HG03442 (cell line): ENCODE measurements around the gene NCBP2.

Source experiments
- ATAC-seq: cut with Tn5 transposase; IDR thresholded peaks from one replicate; pipeline ENCODE4 v1.9.1; 2021; ENCODE audit warnings: mild to moderate bottlenecking, moderate library complexity; ENCODE audit not compliant: unreplicated experiment

NCBP2 gene

DNA sequence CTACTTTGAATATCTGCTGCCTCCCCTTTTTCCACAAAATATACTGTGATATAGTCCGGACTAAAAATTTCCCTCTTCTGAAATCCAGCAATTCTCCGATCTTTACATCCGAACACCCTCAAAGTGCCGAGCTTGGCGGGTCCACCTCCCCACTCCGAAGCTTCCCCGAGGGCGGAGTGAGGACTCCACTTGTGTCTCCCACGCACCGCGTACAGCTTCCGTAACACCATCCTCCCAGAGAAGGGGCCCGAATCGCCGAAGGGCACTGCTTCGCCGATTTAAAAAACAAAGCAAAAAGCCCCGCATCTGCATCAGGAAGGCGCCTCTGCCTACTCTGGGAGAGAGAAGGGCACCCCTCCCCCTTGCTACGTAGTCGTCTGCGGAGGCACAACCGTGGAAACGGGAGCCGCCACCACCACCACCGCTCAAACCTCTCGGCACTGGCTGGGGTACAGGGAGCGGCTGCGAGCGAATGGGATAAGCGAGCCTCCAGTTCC is 551 bp downstream of the NCBP2 start:
- peak; percentile 22 for ATAC-seq

DNA sequence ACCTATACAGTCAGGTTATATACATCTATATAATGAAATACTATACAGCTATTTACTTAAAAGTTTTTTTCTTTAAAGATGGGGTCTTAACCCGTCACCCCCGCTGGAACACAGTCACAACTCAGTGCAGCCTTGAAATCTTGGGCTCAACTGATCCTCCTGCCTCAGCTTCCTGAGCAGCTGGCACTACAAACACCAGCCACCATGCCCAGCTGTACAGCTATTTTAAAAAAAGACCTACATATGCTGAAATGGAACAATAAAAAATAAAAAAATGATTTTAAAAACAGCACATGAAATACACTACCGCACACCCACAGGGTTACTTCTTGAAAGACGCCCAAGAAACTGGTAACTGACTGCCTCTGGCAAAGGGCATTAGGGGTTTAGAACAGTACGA is 3.8 kb downstream of the NCBP2 start:
- no peak for ATAC-seq

DNA sequence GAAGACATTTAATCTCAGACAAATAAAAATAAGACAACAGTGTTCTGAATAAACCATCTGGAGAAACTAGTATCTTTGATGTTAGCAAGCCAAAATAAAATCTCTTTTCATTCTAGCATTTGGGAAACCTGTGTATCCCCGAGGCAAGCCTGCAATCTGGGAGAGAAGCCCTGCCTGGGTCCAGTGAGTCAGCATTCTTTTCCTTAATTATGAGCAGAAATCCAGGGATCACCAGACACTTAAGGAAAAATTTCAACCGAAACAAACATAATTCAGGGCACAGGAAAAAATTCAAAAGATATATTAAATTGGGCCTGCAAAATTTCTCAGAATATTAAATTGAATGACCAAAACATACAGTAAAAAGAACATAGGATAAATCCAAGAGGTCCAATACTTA is 4.2 kb downstream of the NCBP2 start:
- ATAC-seq, result no peak

DNA sequence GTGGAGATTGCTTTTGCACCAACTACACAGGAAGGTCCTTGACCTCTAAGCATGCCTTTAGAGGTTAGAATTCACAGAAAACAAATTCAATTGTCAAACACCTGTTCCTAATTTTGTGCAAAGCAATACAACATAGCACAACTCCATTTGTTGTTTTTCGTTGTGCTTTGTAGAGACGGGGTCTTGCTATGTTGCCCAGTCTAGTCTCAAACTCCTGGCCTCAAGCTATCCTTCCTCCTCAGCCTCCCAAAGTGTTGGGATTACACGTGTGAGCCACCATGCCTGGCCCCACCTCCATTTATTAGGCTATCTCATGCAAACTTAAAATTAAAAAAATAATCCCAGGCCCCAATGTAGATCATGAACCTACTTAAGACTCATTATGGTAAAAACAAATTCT is 6.0 kb downstream of the NCBP2 start:
- ATAC-seq, result no peak

DNA sequence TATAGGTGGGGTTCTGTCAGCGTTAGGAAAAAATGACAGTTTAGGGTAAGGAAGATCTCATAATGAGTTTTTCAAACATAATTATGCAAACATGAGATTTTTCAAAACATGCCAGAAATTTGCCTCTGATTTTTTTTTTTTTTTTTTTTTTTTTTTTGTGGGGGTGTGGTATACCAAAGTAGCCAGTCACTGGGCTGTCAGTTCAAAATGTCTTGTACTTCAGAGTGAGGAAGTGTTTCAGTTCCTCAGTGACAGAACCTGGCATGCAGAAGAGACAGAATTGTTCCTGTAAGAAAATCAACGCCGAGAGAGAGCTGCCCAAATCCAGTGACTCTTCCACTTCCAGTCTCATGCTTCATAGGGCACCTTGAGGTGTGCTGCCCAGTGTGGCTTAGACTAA is 9.7 kb downstream of the NCBP2 start:
- ATAC-seq, result no peak

DNA sequence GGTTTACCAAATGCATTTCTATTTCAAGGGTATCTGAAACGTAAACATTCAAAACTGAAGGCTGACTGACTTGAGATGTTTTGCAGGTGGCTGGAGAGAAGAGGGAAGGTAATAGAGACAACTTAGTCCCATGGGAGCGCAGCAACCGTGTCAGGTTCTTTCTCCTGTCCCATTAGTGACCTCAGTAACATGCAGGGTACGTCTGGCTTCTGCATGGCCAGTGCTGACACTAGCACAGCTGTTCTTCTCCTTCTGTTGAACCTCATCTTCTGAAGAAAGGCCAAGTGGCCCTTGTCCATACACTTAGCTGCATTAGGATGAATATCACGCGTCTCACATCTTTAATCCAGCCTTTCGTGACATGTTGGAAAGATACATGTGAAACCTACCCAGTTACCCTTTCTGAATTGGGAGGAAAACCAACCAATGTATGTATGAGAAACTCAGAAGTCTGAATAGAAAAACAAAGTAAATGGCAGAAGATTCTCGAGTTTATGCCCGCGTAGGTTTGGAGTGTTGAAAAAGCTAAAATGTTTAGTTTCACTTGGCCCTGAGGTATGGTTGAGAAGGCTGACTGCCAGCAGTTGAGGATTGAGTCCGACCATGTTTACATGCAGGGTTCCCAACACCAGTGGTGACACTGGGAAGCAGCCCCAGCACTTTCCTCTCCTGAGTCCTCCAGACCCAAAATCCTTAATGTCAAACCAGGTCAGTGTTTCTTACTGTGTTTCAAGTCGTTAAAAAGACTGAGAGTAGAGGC is 10.3 kb downstream of the NCBP2 start:
- no peak for ATAC-seq

DNA sequence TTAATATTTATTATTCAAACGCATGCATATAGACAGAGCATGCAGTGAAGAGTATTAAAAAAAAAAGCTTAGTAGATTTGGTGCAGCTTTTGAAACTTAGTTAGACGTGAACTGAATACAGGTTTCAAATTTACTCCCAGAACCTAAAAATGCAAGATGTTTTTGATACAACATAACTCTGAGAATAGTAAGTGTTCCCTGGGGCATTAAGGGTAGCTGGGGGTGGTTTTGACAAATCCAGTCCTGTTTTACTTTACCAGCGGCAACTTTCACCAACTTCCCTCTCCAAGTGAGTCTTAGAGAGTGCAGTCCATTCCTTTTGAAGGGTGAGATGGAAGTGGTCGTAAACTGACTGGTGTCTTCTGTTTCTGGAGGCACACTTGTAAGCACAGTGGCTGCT is 11.2 kb downstream of the NCBP2 start:
- ATAC-seq, result no peak

DNA sequence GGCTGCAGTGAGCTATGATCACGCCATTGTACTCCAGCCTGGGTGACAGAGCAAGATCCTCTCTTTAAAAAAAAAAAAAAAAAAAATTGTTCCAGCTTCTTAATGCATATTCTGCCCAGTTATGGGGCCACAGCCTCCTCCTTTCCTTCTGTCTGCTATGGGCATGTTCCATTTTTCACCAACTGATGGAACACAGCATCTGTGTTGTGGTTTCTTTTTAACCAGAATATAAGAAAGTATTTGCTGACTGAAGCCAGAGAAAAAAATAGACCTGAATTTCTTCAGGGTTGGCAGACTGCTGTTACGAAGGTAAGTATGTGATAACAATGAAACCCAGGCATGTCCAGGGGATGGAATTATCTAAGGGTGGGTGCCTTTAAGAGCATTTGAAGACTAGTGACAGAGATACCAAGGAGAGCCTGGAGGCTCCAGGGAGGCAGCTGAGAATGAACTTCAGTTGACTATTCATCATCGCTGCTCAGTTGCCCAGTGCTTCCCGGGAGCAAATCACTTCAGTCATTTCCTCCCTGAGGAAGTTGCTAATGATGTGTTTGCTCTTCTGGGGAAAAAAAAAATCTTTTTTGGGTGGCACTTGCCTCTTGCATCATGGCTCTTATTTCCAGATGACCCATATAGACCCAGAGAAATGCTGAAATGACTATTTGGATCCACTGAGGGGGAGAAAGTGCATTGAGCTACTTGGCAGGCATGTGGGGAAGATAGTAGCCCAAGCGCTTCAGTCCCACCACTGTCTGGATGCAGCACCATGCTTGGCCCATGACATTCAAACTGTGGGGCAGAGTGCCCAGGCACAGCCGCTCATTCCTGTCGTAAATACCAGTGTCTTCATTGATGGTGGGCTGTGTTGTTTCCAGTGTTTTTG is 14.5 kb downstream of the NCBP2 start:
- no peak for ATAC-seq

DNA sequence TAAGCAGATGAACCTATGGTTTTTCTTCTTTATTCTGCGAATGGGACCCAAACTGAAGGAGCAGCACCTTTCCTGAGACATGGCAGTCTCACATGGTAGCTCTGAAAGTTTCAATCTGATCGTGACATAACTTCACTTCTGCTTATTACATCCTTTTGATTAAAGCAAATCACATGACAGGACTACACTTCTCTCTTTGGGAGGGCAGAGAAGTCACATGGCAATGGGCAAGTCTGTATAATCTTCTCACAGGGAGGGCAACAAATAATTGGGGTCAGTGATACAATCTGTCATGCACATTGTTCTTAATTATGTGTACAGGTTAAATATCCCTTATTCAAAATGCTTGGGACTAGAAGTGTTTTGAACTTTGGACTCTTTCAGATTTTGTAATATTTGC is 21.6 kb downstream of the NCBP2 start:
- ATAC-seq, result no peak

DNA sequence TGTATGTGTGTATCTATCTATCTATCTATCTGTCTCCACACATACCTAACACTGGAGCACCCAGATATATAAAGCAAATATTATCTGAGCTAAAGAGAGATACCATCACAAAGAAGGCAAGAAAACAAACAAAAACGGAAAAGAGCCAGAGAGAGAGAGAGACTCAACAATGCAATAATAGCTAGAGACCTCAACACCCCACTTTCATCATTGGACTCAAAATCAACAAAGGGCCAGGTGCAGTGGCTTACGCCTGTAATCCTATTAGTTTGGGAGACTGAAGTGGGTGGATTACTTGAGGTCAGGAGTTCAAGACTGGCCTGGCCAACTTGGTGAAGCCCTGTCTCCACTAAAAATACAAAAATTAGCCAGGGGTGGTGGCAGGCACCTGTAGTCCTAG is 23.4 kb downstream of the NCBP2 start:
- no peak for ATAC-seq

DNA sequence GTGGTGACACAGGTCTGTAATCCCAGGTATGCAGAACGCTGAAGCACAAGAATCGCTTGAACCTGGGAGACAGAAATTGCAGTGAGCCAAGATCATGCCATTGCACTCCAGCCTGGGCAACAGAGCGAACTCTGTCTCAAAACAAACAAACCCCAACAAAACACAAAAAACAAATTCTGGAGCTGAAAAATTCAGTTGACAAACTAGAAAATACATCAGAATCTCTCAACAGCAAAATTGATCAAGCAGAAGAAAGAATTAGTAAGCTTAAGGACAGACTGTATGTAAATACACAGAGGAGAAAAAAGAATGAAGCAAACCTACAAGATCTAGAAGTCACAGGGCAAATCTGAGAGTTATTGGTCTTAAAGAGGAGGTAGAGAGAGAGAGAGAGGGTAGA is 25.3 kb downstream of the NCBP2 start:
- ATAC-seq, result no peak

DNA sequence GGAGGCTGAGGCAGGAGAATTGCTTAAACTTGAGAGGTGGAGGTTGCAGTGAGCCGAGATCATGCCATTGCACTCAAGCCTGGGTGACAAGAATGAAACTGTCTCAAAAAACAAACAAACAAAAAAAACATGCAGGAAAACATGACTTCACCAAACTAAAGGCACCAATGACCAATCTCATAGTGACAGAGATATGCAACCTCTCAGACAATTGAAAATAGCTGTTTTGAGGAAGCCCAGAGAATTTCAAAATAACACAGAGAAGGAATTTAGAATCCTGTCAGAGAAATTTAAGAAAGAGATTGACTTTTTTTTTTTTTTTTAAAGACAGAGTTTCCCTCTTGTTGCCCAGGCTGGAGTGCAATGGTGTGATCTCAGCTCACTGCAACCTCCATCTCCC is 26.1 kb downstream of the NCBP2 start:
- ATAC-seq, result no peak

DNA sequence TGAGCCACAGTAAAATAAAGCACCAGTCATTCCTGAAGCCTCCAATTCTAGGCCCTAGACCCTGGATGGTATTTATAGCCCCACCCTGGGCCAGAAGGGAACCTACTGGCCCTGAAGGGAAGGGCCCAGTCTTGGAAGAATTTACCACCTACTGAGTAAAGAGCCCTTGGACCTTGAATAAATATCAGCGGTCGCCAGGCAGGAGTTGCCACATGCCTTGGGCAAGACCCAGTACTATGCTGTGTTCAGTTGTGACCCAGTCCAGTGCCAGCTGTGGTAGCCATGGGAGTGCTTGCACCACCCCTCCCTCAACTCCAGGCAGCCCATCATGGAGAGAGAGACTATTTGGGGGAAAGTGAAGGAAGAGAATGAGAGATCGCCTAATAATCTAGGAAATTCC is 27.0 kb downstream of the NCBP2 start:
- no peak for ATAC-seq

DNA sequence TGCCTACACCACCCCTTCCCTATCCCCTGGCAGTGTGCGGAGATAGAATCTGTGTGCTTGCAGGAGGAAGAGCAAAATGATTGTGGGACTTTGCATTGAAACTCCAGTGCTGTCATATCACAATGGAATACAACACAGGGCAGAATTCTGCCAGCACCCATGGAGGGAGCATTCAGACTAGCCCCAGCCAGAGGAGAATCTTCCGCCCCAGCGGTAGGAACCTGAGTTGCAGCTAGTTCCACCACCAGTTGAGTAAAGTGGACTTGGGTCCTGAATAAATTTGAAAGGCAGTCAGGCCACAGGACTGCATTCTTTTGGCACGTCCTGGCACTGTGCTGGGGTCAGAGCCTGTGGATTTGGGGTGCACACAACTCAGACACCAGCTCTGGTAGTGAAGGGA is 27.5 kb downstream of the NCBP2 start:
- ATAC-seq, result no peak

DNA sequence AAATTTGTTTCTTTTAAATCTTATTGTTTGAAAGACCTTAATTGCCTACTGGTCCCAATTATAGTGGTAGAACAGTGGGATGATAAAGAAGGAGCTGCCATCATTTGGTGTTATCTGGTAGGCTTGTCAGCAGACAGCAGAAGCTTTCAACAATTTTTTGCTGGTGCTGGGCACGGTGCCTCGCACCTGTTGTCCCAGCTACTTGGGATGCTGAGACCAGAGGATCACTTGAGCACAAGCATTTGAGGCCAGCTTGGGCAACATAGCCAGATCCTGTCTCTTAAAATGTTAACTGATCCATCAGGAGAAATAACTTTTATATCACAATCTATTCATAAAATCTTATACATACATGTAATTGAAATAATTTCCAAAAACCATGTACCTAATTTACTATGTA is 38.6 kb downstream of the NCBP2 start:
- no peak for ATAC-seq

DNA sequence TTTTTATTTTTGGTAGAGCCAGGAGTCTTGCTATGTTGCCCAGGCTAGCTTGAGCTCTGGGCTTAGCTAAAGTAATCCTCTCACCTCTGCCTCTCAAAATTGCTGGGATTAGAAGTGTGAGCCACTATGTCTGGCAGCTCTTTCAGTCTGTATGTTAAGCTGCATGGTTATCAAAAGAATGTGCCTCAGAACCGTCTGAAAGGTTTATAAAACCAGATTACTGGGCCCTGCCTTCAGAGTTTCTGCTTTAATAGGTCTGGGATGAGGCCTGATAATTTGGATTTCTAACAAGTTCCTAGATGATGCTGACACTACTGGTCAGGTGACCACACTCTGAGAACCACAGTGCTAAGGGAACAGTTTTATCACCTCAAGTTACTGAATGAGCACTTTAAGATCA is 40.0 kb downstream of the NCBP2 start:
- no peak for ATAC-seq

DNA sequence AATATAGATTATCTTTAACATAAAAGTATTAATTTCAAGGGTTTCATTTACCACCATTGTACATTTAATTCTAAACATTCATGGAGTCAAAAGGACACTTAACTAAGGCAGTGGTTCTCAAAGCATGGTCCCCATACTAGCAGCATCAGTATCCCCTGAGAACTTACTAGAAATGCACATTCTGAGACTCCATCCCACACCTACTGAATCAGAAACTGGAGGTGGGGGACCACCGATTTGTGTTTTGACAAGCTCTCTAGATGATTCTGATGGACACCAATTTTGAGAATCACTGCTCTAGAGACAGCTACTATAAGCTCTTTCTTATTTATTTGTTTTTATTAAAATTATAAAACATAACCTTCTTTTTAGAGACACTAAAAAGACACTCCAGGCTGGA is 40.6 kb downstream of the NCBP2 start:
- no peak for ATAC-seq

DNA sequence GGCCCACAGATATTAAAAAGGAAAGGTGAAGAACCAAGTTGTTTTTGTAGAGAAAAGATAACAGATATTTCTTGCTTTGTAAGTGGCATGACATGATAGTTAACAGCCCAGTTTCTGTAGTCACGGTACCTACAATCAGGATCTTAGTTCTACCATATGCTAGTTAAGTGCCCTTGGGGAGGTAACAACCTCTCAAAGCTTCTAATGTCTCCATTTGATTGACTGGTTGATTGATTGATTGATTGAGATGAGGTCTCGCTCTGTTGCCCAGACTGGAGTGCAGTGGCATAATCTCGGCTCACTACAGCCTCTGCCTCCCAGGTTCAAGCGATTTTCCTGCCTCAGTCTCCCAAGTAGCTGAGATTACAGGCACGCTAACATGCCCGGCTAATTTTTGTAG is 46.1 kb downstream of the NCBP2 start:
- ATAC-seq, result no peak

DNA sequence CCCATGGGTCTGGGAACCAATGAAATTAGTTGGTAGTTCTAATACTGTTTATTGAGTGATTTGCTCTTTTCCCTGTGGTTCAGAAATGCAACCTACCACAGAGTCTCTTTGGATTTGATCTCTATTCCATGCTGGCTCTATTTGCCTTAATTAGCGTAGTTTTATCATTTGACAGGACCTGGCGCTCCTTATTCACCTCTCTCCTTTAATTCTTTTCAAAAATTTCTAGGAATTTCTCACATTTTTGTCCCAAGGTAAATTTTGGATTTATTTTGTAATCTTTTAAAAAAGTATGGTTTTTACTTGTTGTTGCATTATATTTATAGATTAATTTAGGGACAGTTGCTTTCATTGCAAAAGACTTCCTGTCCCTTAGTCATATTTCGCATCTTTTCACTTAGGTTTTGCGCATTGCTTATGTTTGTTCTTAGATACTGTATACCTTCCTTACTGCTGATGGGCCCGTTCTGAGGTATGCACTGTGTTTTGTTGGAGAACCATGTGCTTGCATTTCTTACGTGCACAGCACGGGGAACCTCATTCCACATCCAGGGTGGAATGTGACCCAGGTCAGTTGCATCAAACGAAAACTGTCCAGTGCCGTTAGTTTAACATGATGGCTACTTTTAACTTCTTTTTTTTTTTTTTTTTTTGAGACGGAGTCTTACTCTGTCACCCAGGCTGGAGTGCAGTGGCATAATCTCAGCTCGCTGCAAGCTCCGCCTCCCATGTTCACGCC is 47.6 kb downstream of the NCBP2 start:
- ATAC-seq, result no peak

DNA sequence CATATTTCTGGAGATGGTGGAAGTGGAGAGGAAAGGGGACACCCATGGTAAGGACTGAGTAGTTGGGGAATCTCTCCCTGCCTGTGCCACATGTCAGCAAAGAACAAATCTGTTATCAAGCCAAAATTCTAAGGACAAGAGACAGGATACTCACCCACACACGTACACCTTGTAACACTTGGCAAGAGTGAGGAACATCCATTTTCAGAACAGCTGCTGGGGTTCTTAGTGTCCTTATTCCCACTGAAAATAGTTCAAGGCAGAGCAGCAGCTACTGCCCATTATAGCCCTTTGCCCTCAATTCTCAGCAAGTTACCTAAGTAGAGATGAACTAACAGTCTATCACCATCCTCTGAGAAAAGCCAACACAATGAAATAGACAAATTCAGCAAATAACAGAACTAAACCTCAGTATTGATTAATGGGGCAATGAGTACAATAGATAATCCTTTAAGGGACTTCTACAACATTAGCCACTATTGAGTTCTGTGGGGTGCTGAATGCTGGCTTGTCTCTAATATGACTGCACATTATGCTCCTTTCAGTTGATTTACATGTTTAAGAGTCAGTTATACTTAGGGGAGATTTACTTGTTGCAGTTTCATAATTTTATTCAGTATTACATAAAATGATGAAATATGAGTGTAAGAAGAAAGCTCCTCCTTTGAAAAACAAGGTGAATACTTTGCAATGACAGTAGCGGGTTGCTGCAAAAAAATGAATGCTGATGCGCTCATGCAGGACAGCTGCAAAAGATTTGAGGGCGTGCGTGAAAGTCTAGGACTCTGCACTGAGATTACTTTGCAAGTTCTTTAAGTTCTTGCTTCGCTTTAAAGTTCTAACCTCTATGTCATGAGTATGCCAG is 52.3 kb downstream of the NCBP2 start:
- ATAC-seq, result no peak

DNA sequence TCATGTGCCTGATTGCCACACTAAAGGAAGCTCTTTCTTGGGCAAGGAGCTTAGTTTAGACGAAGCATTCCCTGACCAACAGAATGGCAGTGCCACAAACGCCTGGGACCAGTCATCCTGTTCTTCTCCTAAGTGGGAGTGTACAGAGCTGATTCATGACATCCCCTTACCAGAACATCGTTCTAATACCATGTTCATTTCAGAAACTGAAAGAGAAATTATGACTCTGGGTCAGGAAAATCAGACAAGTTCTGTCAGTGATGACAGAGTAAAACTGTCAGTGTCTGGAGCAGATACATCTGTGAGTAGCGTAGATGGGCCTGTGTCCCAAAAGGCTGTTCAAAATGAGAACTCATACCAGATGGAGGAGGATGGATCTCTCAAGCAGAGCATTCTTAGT is 56.2 kb downstream of the NCBP2 start:
- ATAC-seq, result no peak
